Measurements from ENCODE around the gene ARHGAP10. TPM values are rescaled to one million over a fixed set of nuclear protein-coding genes. Genes with fewer than 3 reads are reported as not detected.

Gene ARHGAP10
- total RNA-seq, 1 donor from 2014 or later: 4.6 TPM

DNA sequence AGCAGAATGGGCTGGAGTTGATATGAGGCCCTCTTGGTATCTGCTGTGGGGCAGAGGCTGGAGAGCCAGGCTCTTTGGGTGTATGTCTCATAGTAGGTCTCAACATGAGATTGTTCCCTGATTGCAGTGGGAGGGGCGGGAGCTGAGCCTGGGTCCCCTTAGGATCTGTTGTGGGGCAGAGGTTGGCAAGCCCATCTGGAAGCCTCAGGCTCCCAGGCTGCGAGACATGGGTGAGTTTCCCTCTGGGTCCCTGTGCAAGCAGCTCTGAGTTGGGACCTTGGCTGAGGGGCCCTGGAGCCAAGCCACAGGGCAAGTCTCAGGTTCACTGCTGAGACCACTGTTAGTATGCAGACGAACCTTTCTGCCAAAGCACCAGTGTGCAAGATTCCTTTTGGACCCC lies 201.9 kb downstream of the ARHGAP10 start:
- TF ChIP-seq, protein P1, sequence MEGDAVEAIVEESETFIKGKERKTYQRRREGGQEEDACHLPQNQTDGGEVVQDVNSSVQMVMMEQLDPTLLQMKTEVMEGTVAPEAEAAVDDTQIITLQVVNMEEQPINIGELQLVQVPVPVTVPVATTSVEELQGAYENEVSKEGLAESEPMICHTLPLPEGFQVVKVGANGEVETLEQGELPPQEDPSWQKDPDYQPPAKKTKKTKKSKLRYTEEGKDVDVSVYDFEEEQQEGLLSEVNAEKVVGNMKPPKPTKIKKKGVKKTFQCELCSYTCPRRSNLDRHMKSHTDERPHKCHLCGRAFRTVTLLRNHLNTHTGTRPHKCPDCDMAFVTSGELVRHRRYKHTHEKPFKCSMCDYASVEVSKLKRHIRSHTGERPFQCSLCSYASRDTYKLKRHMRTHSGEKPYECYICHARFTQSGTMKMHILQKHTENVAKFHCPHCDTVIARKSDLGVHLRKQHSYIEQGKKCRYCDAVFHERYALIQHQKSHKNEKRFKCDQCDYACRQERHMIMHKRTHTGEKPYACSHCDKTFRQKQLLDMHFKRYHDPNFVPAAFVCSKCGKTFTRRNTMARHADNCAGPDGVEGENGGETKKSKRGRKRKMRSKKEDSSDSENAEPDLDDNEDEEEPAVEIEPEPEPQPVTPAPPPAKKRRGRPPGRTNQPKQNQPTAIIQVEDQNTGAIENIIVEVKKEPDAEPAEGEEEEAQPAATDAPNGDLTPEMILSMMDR (IDR thresholded peaks at IDR 0.05; ENCODE audit: unreplicated experiment): no peak
- Mint-ChIP-seq H3K4me3 (ENCODE audit: unreplicated experiment) (no peak overlapping the region), H3K9me3 (ENCODE audit: unreplicated experiment) (no peaks in the 10 kb centered on the region), H3K27ac (ENCODE audit: unreplicated experiment) (no peak overlapping the region), H3K4me1 (ENCODE audit: unreplicated experiment) (no peaks in the 10 kb centered on the region), H3K36me3 (ENCODE audit: low read depth, unreplicated experiment) (no peaks in the 10 kb centered on the region), H3K27me3 (ENCODE audit: unreplicated experiment) (peaks cover 1% of the 10 kb centered on the region)
- no peak for DNase-seq (ENCODE audit: low spot score)

GRCh38 chr4:147938496-147938895 lies 206.6 kb downstream of the ARHGAP10 start:
- TF ChIP-seq, protein P1 (IDR thresholded peaks at IDR 0.05; ENCODE audit: unreplicated experiment): no peak
- Mint-ChIP-seq H3K9me3 (ENCODE audit: unreplicated experiment) (no peaks in the 10 kb centered on the region), H3K36me3 (ENCODE audit: low read depth, unreplicated experiment) (no peaks in the 10 kb centered on the region), H3K4me3 (ENCODE audit: unreplicated experiment) (no peak overlapping the region), H3K27me3 (ENCODE audit: unreplicated experiment) (peaks cover 1% of the 10 kb centered on the region), H3K4me1 (ENCODE audit: unreplicated experiment) (no peaks in the 10 kb centered on the region), H3K27ac (ENCODE audit: unreplicated experiment) (no peak overlapping the region)
- DNase-seq (ENCODE audit: low spot score): no peak

DNA sequence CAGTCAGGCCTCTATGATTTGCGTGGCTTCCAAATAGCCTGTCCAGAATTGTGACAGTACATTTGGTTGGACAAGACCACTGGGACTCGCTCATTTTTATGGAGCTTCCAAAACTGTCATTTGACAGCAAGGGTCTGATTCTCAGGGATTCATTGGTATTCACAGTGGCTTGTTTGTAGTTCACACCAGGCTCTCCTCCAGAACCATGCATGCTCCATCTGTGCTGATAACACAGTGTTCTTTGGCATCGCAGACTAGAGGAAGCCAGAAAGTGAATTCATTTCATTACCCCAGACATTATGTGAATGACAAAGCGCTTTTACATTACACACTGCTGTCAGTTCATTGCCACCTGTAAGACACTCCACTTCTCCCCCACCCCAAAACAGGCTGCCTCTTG lies 208.3 kb downstream of the ARHGAP10 start:
- DNase-seq (ENCODE audit: low spot score): no peak
- Mint-ChIP-seq H3K36me3 (ENCODE audit: low read depth, unreplicated experiment) (no peaks in the 10 kb centered on the region), H3K27ac (ENCODE audit: unreplicated experiment) (no peak overlapping the region), H3K27me3 (ENCODE audit: unreplicated experiment) (no peaks in the 10 kb centered on the region), H3K4me1 (ENCODE audit: unreplicated experiment) (no peaks in the 10 kb centered on the region), H3K9me3 (ENCODE audit: unreplicated experiment) (no peaks in the 10 kb centered on the region), H3K4me3 (ENCODE audit: unreplicated experiment) (no peak overlapping the region)
- TF ChIP-seq, protein P1 (IDR thresholded peaks at IDR 0.05; ENCODE audit: unreplicated experiment): no peak

GRCh38 chr4:147941373-147941772 lies 209.5 kb downstream of the ARHGAP10 start:
- H3K27me3 Mint-ChIP-seq (ENCODE audit: unreplicated experiment): no peaks in the 10 kb centered on the region
- TF ChIP-seq, protein P1 (IDR thresholded peaks at IDR 0.05; ENCODE audit: unreplicated experiment): no peak
- no peak overlapping the region for H3K4me3 Mint-ChIP-seq (ENCODE audit: unreplicated experiment)
- H3K36me3 Mint-ChIP-seq (ENCODE audit: low read depth, unreplicated experiment): no peaks in the 10 kb centered on the region
- no peaks in the 10 kb centered on the region for H3K4me1 Mint-ChIP-seq (ENCODE audit: unreplicated experiment)
- no peaks in the 10 kb centered on the region for H3K9me3 Mint-ChIP-seq (ENCODE audit: unreplicated experiment)
- H3K27ac Mint-ChIP-seq (ENCODE audit: unreplicated experiment): no peak overlapping the region
- no peak for DNase-seq (ENCODE audit: low spot score)

DNA sequence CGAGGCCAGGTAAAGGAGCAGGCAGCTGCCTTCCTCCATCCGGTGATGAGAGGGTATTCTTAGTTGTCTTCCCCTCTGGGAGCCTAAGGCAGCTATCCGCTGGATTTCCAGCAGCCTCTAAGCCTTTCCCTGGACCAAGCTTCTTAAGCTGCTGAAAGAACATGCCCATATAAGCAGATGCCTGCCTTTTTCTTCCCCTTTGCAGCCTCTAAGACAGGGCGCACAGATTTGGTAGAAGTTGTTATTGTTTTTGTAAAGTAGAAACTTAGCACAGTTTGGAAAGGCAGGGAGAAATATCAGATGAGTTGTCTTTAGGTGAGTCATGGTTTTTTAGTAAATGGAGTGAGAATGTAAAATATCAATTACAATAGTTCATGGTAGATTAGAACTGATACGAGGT lies 210.8 kb downstream of the ARHGAP10 start:
- no peaks in the 10 kb centered on the region for H3K4me1 Mint-ChIP-seq (ENCODE audit: unreplicated experiment)
- TF ChIP-seq, protein P1 (IDR thresholded peaks at IDR 0.05; ENCODE audit: unreplicated experiment): no peak
- H3K27me3 Mint-ChIP-seq (ENCODE audit: unreplicated experiment): no peaks in the 10 kb centered on the region
- DNase-seq (ENCODE audit: low spot score): no peak
- no peaks in the 10 kb centered on the region for H3K9me3 Mint-ChIP-seq (ENCODE audit: unreplicated experiment)
- H3K4me3 Mint-ChIP-seq (ENCODE audit: unreplicated experiment): no peak overlapping the region
- no peak overlapping the region for H3K27ac Mint-ChIP-seq (ENCODE audit: unreplicated experiment)
- no peaks in the 10 kb centered on the region for H3K36me3 Mint-ChIP-seq (ENCODE audit: low read depth, unreplicated experiment)

Data from endothelial cell (in vitro differentiated cells).